ENCODE measurements around the gene SDR42E2. TPM values are rescaled to one million over a fixed set of nuclear protein-coding genes. Genes with fewer than 3 reads are reported as not detected.

The SDR42E2 gene
- total RNA-seq, 2 experiments from 2014 or later: 0.29 TPM; not detected in 1

DNA sequence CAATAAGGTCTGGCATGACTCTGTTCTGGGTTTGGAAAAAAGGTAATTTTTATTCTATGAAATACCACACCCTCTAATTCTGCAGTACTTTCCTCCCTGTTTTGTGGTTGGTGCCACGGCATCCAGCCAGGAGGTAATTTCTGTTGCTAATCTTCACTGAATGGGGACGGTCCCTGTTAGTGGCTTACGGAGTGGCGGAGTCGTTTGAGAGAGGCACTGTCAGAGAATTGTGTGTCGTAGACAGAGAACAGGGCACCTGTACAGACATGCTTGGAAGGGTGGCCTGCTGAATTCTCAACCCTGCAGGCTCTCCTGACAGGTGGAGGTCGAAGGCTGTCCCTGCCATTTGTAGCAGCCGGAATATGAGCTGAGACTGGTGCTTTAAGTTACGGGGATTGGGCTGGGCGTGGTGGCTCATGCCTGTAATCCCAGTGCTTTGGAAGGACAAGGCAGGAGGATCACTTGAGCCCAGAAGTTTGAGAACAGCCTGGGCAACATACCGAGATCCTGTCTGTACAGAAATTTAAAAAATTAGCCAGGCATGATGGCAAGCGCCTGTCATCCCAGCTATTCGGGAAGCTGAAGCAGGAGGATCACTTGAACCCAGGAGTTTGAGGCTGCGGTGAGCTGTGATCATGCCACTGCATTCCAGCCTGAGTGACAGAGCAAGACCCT lies 77.0 kb downstream of the SDR42E2 start:
- no TSS peak for BruUV-seq (replicated peaks)
- Histone ChIP-seq H3K9me3 (ENCODE audit: low read length) (no peaks in the 10 kb centered on the region), H2AFZ (ENCODE audit: low read length) (no peak overlapping the region), H3K36me3 (ENCODE audit: insufficient read depth, low read length) (peaks cover 47% of the 10 kb centered on the region), H3K4me3 (ENCODE audit: low read depth, low read length, poor library complexity, severe bottlenecking) (no peak overlapping the region), H3K4me1 (ENCODE audit: insufficient read depth, low read length, poor library complexity, severe bottlenecking) (peaks cover 16% of the 10 kb centered on the region), H3K4me2 (ENCODE audit: low read length) (no peak overlapping the region), H3K79me2 (ENCODE audit: insufficient read depth, low read depth, low read length) (peaks cover 5% of the 10 kb centered on the region; the same call in 1 of the 2 replicates), H3K27ac (ENCODE audit: low read depth, low read length, poor library complexity, severe bottlenecking) (no peak overlapping the region), H3K9me2 (ENCODE audit: insufficient read depth, low read length) (no peaks in the 10 kb centered on the region), H4K20me1 (ENCODE audit: insufficient read depth, low read length) (no peaks in the 10 kb centered on the region)
- POLR2A ChIA-PET: no interaction called here
- CTCF ChIA-PET (ENCODE audit: unreplicated experiment): no interaction called here
- intact Hi-C loops (cut with micrococcal nuclease; ENCODE audit: unreplicated experiment): no loop called here
- no peak for DNase-seq (ENCODE audit: low spot score)
- TF ChIP-seq CTCF (conservative IDR thresholded peaks at IDR 0.05; ENCODE audit: low read length) (no peak), EZH2phosphoT487 (IDR thresholded peaks at IDR 0.05; ENCODE audit: borderline replicate concordance, low read depth, low read length) (no peak)

GRCh38 chr16:22240023-22240710 lies 77.9 kb downstream of the SDR42E2 start:
- no peak for DNase-seq (ENCODE audit: low spot score)
- peaks cover 5% of the 10 kb centered on the region; the same call in 1 of the 2 replicates for H3K79me2 ChIP-seq (ENCODE audit: insufficient read depth, low read depth, low read length)
- H3K9me2 ChIP-seq (ENCODE audit: insufficient read depth, low read length): no peaks in the 10 kb centered on the region
- H4K20me1 ChIP-seq (ENCODE audit: insufficient read depth, low read length): no peaks in the 10 kb centered on the region
- H3K9me3 ChIP-seq (ENCODE audit: low read length): no peaks in the 10 kb centered on the region
- TF ChIP-seq EZH2phosphoT487 (IDR thresholded peaks at IDR 0.05; ENCODE audit: borderline replicate concordance, low read depth, low read length): no peak
- POLR2A ChIA-PET: interaction anchor here (0.7 kb wide), 1 partner anchor 998 kb away, joined by 6 read pairs; no protein-coding TSS in a partner anchor
- H3K4me3 ChIP-seq (ENCODE audit: low read depth, low read length, poor library complexity, severe bottlenecking): no peak overlapping the region
- peaks cover 48% of the 10 kb centered on the region for H3K36me3 ChIP-seq (ENCODE audit: insufficient read depth, low read length)
- peak overlapping the region; percentile 20; the same call in 1 of the 2 replicates for H3K4me2 ChIP-seq (ENCODE audit: low read length)
- no peak overlapping the region for H2AFZ ChIP-seq (ENCODE audit: low read length)
- intact Hi-C loops (cut with micrococcal nuclease; ENCODE audit: unreplicated experiment): loop anchor here (5.0 kb wide), 1 partner anchor 33 kb away; the partner anchor contains the start of gene EEF2K
- peak overlapping the region; percentile 46 for H3K27ac ChIP-seq (ENCODE audit: low read depth, low read length, poor library complexity, severe bottlenecking)
- BruUV-seq (replicated peaks): no TSS peak
- CTCF ChIA-PET (ENCODE audit: unreplicated experiment): no interaction called here
- H3K4me1 ChIP-seq (ENCODE audit: insufficient read depth, low read length, poor library complexity, severe bottlenecking): peaks cover 16% of the 10 kb centered on the region

Other genes starting within 250 kb of the SDR42E2 start
- 121 and 129 TPM in 2 replicates for gene UQCRC2, start 209.1 kb upstream of the SDR42E2 start, total RNA-seq (2014; rRNA removed; shearing (Covaris generic))
- gene UQCRC2, start 209.1 kb upstream of the SDR42E2 start, total RNA-seq (2022): 202 and 210 TPM in 2 replicates
- not detected in 2 replicates for gene PDZD9, start 161.4 kb upstream of the SDR42E2 start, total RNA-seq (2014; rRNA removed; shearing (Covaris generic))
- gene PDZD9, start 161.4 kb upstream of the SDR42E2 start, total RNA-seq (2022): not detected in 2 replicates
- 6.8 and 9.6 TPM in 2 replicates for gene MOSMO, start 154.4 kb upstream of the SDR42E2 start, total RNA-seq (2014; rRNA removed; shearing (Covaris generic))
- 9.8 TPM in 2 replicates for gene MOSMO, start 154.4 kb upstream of the SDR42E2 start, total RNA-seq (2022)
- gene VWA3A, start 70.0 kb upstream of the SDR42E2 start, total RNA-seq (2014; rRNA removed; shearing (Covaris generic)): not detected in 2 replicates
- gene VWA3A, start 70.0 kb upstream of the SDR42E2 start, total RNA-seq (2022): not detected in 2 replicates
- 17.6 and 23.8 TPM in 2 replicates for gene EEF2K, start 43.8 kb downstream of the SDR42E2 start, total RNA-seq (2014; rRNA removed; shearing (Covaris generic))
- 40.0 and 42.3 TPM in 2 replicates for gene EEF2K, start 43.8 kb downstream of the SDR42E2 start, total RNA-seq (2022)
- 71.1 and 74.5 TPM in 2 replicates for gene POLR3E, start 134.9 kb downstream of the SDR42E2 start, total RNA-seq (2014; rRNA removed; shearing (Covaris generic))
- 103 and 107 TPM in 2 replicates for gene POLR3E, start 134.9 kb downstream of the SDR42E2 start, total RNA-seq (2022)
- gene CDR2, start 212.1 kb downstream of the SDR42E2 start, total RNA-seq (2014; rRNA removed; shearing (Covaris generic)): 33.0 and 62.5 TPM in 2 replicates
- gene CDR2, start 212.1 kb downstream of the SDR42E2 start, total RNA-seq (2022): 38.3 and 44.0 TPM in 2 replicates